GM04504 (cell line): ENCODE data around the gene C6orf47.

Experiments used
- DNase-seq: peaks from one replicate; pipeline ENCODE4 v3.0.0-alpha.2; 2012; ENCODE audit warnings: low read depth

Gene C6orf47

GRCh38 chr6:31661262-31662123 lies 915 bp upstream of the C6orf47 start:
- no peak for DNase-seq

GRCh38 chr6:31659649-31660380 lies 763 bp downstream of the C6orf47 start:
- DNase-seq = no peak

GRCh38 chr6:31658983-31659648 lies 1.5 kb downstream of the C6orf47 start:
- no peak for DNase-seq

- no peak for DNase-seq
These were observed 2.4 kb downstream of the C6orf47 start for GRCh38 chr6:31658158-31658688.

GRCh38 chr6:31657406-31658157 lies 3.0 kb downstream of the C6orf47 start:
- DNase-seq = no peak

- DNase-seq = no peak
These were observed 5.0 kb downstream of the C6orf47 start, which contains the start of gene APOM for GRCh38 chr6:31655349-31656237. APOM (plus strand) TSS chr6:31655894; CDS start chr6:31655967, 73 bp downstream.

- DNase-seq = no peak
These were observed 5.8 kb downstream of the C6orf47 start for GRCh38 chr6:31654574-31655348.

GRCh38 chr6:31652925-31653724 lies 7.5 kb downstream of the C6orf47 start:
- DNase-seq = no peak

GRCh38 chr6:31651602-31652191 lies 8.9 kb downstream of the C6orf47 start:
- DNase-seq = peak; percentile 72

GRCh38 chr6:31645325-31645724 lies 15.3 kb downstream of the C6orf47 start:
- no peak for DNase-seq

- no peak for DNase-seq
These were observed 16.6 kb downstream of the C6orf47 start for GRCh38 chr6:31643818-31644454.

- no peak for DNase-seq
These were observed 17.6 kb downstream of the C6orf47 start for GRCh38 chr6:31642798-31643570.

GRCh38 chr6:31641370-31641769 lies 19.2 kb downstream of the C6orf47 start:
- DNase-seq = no peak

GRCh38 chr6:31640612-31641011 lies 20.0 kb downstream of the C6orf47 start:
- no peak for DNase-seq

- no peak for DNase-seq
These were observed 21.1 kb downstream of the C6orf47 start for GRCh38 chr6:31639449-31639861.

GRCh38 chr6:31639043-31639442 lies 21.5 kb downstream of the C6orf47 start:
- no peak for DNase-seq
